ENCODE data around the gene GRHL1.

Gene GRHL1

DNA sequence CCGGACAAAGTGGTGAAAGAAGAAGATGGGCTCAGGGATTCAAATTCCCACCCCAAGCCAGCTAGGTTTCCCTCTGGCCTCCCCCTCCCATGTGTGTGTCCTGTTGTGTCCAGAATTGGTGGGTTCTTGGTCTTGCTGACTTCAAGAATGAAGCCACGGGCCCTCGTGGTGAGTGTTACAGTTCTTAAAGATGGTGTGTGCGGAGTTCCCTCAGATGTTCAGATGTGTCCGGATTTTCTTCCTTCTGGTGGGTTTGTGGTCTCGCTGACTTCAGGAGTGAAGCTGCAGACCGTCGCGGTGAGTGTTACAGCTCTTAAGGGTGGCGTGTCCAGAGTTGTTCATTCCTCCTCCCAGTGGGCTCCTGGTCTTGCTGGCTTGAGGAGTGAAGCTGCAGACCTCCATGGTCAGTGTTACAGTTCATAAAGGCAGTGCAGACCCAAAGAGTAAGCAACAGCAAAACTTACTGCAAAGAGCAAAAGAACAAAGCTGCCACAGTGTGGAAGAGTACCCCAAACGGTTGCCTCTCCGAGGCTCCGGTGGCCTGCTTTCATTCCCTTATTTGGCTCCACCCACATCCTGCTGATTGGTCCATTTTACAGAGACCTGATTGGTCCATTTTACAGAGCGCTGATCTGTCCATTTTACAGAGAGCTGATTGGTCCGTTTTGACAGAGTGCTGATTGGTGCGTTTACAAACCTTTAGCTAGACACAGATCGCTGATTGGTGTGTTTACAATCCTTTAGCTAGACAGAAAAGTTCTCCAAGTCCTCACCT is 54.2 kb downstream of the GRHL1 start:
- TF ChIP-seq, protein P1, sequence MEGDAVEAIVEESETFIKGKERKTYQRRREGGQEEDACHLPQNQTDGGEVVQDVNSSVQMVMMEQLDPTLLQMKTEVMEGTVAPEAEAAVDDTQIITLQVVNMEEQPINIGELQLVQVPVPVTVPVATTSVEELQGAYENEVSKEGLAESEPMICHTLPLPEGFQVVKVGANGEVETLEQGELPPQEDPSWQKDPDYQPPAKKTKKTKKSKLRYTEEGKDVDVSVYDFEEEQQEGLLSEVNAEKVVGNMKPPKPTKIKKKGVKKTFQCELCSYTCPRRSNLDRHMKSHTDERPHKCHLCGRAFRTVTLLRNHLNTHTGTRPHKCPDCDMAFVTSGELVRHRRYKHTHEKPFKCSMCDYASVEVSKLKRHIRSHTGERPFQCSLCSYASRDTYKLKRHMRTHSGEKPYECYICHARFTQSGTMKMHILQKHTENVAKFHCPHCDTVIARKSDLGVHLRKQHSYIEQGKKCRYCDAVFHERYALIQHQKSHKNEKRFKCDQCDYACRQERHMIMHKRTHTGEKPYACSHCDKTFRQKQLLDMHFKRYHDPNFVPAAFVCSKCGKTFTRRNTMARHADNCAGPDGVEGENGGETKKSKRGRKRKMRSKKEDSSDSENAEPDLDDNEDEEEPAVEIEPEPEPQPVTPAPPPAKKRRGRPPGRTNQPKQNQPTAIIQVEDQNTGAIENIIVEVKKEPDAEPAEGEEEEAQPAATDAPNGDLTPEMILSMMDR (IDR thresholded peaks at IDR 0.05; ENCODE audit: low read depth, low read length), result no peak

DNA sequence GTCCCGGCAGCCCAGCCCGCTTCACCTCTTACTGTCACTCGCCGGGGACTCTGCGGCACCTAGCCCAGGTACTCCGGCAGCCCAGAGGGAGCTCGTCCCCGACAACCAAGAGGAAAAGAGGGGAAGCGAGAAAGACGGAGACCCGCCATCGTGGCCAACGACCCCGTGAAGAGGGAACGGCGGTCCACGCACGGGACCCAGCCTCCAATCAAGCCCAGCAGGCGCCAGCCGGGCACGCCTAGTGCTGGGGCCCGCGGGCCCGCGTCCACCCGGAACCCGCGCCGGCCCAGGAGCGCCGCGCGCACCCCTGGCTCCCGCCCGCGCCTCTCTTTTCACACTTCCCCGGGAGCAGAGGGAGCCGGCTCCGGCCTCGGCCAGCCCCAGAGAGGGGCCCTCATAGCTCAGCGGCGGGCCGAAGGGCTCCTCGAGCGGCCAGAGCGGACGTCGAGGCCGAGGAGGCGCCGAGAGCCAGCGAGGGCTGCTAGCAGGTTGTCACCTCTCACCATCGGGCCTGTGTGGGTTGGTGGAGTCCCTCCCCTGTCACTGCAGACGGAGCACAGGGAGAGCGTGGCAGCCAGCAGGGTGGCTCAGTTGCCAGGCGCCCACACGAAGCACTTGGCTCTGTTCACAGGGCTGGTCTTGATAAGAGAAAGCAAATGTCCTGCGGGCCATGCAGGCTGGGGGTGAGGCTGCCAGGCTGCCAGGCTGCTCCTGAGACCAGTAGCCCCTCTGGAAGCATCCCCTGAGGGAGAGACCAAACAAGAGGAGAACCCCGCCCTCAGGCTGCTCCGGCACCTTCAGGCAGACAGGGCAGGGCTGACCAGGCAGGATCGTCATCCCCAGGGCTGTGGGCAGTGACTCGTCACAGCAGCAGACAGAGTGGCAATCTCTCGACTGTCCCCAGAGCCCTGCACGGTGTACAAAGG is 55.0 kb downstream of the GRHL1 start:
- no peak overlapping the region for H3K4me3 ChIP-seq (ENCODE audit: low read depth, low read length)

More for the DNA sequence above, 54.2 kb downstream of the GRHL1 start:
- H3K4me3 ChIP-seq (ENCODE audit: low read depth, low read length), result no peak overlapping the region

DNA sequence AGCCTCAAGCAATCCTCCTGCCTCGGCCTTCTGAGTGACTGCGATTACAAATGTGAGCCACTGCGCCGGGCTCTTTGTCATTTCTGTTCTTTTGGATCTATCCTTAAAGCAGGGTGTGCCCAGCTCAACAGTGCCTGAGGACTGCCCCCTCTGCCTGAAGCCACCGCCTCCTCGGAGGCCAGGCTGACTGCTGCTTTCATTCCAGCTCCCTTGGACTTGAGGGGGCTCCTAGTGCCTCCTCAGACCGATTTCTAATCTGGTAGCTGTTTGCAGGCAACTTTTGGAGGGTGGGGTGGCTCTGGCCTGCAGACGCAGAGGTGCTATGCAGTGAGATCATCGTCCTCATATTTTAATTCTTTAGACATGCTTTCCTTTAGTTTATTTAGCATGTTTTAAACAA is 55.9 kb downstream of the GRHL1 start:
- no peak overlapping the region for H3K4me3 ChIP-seq (ENCODE audit: low read depth, low read length)
- TF ChIP-seq, protein P1 (IDR thresholded peaks at IDR 0.05; ENCODE audit: low read depth, low read length), result no peak

More for the DNA sequence above, 55.0 kb downstream of the GRHL1 start:
- TF ChIP-seq, protein P1 (IDR thresholded peaks at IDR 0.05; ENCODE audit: low read depth, low read length), result no peak

DNA sequence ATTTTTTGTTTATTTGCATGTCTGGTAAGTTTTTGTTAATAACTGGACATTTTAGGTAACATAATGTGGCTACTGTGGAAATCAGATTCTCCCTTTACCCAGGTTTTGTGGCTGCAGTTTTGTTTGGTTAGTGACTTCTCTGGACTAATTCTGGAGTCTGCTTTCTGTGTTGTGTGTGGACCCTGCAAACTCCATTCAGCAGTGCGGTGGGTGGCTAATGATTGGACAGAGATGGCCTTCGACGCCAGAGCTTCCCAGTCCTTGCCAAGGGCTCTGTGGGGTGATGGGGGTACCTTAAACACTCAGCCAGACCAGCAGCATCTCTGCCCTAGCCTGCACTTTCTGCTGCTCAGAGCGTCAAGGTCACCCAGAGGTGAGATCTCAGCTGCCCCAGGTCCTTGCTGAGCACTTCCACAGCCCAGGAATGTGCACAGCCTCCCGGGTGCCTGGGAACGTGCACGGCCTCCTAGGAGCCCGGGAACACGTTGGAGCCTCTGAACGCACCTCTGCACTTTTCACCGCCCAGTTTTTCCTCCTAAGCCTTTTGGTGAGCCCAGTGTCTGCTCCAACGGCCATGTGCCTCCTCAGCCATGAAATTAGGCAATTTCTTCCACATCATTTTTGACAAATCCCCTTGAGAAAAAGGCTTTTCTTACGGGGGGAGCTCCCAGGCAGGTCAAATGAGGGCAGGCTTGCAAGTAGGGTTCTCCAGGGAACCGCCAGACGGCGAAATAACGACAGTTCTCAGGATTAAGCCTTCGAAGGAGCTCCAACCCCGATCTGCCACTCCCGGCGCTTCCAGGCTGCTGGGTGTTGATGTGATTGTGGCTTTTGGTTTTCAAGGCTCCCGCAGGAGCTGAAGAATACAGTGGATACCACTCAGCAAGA is 56.7 kb downstream of the GRHL1 start:
- TF ChIP-seq, protein P1 (IDR thresholded peaks at IDR 0.05; ENCODE audit: low read depth, low read length), result no peak
- no peak overlapping the region for H3K4me3 ChIP-seq (ENCODE audit: low read depth, low read length)

DNA sequence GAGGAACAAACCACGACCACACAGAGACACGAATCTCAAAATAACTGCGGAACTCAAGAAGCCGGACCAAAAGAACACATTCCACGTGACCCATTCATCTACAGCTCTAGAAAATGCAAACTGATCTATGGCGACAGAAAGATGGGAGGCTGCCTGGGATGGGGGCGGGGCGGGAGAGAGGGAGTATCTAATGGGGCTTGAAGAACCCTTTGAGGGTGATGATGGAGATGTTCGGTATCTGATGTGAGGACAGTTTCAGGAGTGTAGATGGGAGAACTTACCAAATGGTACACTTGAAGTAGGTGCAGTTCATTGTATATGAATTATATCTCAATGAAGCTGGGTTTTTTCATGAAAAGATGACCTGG is 57.3 kb downstream of the GRHL1 start:
- H3K4me3 ChIP-seq (ENCODE audit: low read depth, low read length), result no peak overlapping the region
- TF ChIP-seq, protein P1 (IDR thresholded peaks at IDR 0.05; ENCODE audit: low read depth, low read length), result no peak

DNA sequence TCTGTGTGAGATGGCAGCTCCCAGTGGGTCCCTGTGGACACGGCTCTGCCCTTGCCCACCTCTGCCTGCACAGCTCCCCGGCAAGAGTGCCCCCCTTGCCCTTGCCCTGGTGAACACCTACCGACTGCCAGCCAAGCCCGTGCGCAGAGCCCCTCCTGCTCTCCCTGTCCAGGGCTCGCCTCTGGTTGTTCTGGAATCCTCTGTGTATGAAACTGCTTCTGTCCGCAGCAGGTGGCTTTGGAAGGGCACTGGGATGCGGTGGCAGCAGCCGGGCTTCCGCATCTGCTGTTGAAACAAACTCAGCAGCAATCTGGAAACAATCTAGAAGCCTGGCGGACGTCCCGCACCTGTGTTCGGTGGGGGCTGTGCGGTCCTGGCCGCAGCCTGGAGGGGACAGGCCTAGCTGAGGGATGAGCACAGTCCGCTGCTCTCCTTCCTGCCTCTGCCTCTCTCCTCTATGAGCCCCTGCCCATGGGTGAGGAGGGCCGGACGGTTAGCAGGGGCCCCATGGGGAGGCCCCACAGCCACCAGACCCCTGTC is 57.8 kb downstream of the GRHL1 start:
- no peak overlapping the region for H3K4me3 ChIP-seq (ENCODE audit: low read depth, low read length)
- TF ChIP-seq, protein P1 (IDR thresholded peaks at IDR 0.05; ENCODE audit: low read depth, low read length), result no peak

Data from WI38 (cell line).